NB4 (cell line): Measurements from ENCODE around the gene XIRP1.
A peak's percentile ranks its signal among the peaks of the same experiment; 100 is the strongest.

Experiments used
- DNase-seq: peaks from one replicate; pipeline ENCODE4 v3.0.0; 2010; ENCODE audit warnings: low read depth
- H3K4me3 ChIP-seq: one replicate; pipeline ENCODE4 v1.5.1; 2011; ENCODE audit warnings: mild to moderate bottlenecking, low read depth, low read length, moderate library complexity
- MYC ChIP-seq: IDR thresholded peaks from 2 replicates; pipeline ENCODE4 v1.6.1; 2011; ENCODE audit warnings: low read depth, low read length
- POLR2A ChIP-seq: IDR thresholded peaks from 2 replicates; pipeline ENCODE4 v1.6.1; 2011; ENCODE audit warnings: mild to moderate bottlenecking; ENCODE audit not compliant: insufficient read length; ENCODE audit errors: extremely low read depth
- TF ChIP-seq, protein P1 (sequence below): IDR thresholded peaks from 2 replicates; pipeline ENCODE4 v1.6.1; 2011; ENCODE audit warnings: low read depth, low read length
- TF ChIP-seq, protein P2 (sequence below): IDR thresholded peaks from one replicate; pipeline ENCODE4 v1.5.1; 2012; ENCODE audit warnings: low read depth, low read length

The XIRP1 gene

DNA sequence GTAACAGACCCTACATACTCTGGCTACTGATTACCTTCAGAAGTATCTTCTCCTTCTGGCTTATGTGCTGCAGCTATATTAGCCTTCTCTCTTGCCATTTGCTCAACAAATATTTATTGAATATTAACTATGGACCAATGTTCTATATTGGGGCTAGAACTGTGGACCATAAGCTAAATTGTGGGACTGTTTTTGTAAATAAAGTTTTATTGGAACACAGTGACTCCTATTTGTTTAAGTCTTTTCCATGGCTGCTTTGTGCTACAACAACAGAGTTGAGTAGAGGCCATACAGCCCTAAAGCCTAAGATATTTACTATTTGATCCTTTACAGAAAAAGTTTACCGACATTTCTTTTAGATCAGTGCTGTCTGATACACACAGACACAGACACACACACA is 20.3 kb upstream of the XIRP1 start:
- H3K4me3 ChIP-seq: no peak overlapping the region
- no peak for DNase-seq
- TF ChIP-seq, protein P1, sequence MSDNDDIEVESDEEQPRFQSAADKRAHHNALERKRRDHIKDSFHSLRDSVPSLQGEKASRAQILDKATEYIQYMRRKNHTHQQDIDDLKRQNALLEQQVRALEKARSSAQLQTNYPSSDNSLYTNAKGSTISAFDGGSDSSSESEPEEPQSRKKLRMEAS: no peak
- no peak for TF ChIP-seq POLR2A
- no peak for TF ChIP-seq MYC
- TF ChIP-seq, protein P2, sequence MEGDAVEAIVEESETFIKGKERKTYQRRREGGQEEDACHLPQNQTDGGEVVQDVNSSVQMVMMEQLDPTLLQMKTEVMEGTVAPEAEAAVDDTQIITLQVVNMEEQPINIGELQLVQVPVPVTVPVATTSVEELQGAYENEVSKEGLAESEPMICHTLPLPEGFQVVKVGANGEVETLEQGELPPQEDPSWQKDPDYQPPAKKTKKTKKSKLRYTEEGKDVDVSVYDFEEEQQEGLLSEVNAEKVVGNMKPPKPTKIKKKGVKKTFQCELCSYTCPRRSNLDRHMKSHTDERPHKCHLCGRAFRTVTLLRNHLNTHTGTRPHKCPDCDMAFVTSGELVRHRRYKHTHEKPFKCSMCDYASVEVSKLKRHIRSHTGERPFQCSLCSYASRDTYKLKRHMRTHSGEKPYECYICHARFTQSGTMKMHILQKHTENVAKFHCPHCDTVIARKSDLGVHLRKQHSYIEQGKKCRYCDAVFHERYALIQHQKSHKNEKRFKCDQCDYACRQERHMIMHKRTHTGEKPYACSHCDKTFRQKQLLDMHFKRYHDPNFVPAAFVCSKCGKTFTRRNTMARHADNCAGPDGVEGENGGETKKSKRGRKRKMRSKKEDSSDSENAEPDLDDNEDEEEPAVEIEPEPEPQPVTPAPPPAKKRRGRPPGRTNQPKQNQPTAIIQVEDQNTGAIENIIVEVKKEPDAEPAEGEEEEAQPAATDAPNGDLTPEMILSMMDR: no peak

DNA sequence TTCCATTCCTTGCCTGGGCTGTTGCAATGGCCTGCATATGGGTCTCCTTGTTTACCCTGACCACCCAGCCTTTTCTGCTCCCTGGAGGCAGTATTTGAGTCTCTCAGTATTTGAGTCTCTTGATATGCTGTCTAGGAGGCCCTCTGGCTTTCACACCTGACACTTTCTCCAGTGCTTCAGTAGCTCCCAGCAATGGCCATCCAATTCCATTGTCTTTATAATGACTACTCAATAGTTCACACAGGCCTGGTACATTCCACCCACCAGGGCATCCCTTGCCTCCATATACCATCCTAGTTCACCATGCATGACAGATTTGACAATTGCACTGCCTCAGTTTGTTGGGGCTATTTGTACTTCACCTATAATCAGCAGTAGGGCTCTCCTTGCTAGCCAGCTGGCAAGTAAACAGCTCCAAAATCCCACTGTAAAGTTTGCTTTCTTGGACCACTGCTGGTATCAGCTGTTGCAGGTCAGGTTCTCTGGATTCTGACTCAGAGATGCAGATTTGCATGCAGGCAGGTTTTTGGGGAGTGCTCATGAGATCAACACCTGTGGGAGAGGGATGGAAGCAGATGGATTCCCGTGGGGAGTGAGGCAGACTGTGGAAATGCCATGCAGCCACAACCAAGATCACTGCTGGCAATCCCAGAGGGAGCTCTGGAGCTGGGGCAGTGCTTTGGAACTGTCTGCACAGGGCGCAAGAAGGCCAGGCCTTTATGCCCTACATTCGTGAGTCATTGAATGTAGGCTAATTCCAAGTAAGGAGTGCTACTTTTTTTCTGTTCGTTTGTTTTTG is 19.1 kb upstream of the XIRP1 start:
- no peak for DNase-seq
- TF ChIP-seq, protein P2: no peak
- no peak overlapping the region for H3K4me3 ChIP-seq

DNA sequence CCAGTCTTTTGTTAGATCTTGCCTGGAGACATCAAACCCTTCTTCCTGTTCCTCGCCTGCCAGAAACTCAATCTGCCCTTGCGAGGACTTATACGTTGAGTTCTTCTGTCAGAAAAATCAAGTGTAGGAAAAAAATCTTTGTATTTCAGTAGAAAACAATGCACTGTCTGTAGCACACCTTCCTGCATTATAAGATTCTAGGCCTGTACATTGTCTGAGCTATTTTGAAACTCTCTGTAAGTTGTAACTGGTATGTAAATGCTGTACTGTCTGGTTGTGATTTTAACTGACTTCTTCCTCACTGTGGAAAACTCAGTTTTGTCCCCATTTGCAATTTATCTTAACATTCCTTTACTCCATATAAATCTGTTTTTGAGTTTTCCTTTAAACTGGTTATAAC is 17.7 kb upstream of the XIRP1 start:
- no peak for DNase-seq
- TF ChIP-seq, protein P2: no peak
- TF ChIP-seq POLR2A: no peak
- no peak overlapping the region for H3K4me3 ChIP-seq

DNA sequence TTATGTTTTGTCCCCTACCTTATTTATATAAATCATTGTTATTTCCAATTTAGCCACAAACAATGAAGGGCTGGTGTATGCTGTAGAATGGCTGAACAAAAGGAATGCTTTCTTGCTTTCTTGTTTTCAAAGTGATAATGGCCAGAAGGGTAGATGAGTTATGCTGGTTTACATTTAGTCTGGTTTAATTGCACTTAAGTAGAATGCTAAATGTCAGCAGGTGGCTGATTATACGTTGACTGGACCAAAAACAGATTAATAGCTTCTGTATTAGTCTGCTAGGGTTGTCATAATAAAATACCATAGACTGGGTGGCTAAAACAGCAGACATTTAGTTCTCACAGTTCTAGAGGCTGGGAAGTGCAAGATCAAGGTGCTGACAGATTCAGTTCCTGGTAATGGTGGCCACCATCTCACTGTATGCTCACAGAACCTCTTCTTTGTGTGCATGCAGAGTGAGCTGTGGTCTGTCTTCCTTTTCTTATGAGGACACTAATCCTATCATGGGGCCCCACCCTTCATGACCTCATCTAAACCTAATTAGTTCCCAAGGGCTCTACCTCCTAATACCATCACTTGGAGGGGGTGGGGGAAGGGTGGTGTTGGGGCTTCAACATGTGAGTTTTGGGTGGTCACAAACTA is 17.1 kb upstream of the XIRP1 start:
- DNase-seq: no peak
- no peak overlapping the region for H3K4me3 ChIP-seq
- TF ChIP-seq, protein P1: no peak
- TF ChIP-seq POLR2A: no peak
- TF ChIP-seq MYC: no peak
- TF ChIP-seq, protein P2: no peak

DNA sequence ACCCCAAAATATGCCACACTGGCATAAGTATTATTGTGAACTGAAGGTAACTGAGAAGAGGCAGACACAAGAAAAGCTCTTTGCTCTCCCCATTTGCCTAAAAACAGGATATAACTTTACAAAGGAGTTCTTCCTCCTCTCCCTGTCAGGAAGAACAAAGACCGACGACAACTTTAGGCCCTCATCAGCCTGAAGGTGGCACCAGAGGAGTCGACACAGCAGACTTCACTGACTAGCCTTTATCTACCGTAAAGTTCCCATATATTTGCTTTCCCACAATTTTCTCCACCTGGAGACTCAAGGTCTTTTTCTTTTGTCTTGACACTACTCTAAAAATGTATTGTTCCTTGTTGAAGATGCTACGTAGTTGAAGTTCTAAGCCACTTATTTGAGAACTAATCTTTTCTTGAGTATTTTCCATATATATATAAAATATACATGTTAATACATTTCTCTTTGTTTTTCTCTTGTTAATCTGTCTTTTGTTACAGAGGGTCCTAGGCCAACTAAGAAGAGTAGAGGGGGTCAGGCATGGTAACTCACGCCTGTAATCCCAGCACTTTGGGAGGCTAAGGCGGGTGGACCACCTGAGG is 16.2 kb upstream of the XIRP1 start:
- no peak overlapping the region for H3K4me3 ChIP-seq
- DNase-seq: peak; percentile 76
- TF ChIP-seq, protein P1: no peak
- no peak for TF ChIP-seq POLR2A
- TF ChIP-seq, protein P2: peak; percentile 82
- TF ChIP-seq MYC: no peak
